Karpas-422 (cell line): ENCODE results near the gene IL12RB1. TPM values are rescaled to one million over a fixed set of nuclear protein-coding genes. Genes with fewer than 3 reads are reported as not detected.
A peak's percentile ranks its signal among the peaks of the same experiment; 100 is the strongest.

Experiments
- DNase-seq: peaks from one replicate; pipeline ENCODE4 v3.0.0-alpha.2; 2015
- H2AFZ ChIP-seq: fragments of 200-600 bp; sonication (generic); 2 replicates; pipeline ENCODE4 v1.6.1; 2014; ENCODE audit warnings: antibody characterized with exemption, low read length, mixed read lengths
- H3K27ac ChIP-seq: fragments of 200-600 bp; sonication (generic); 2 replicates; pipeline ENCODE4 v1.5.1; 2014; ENCODE audit warnings: mild to moderate bottlenecking, low read length, moderate library complexity
- H3K27me3 ChIP-seq: fragments of 200-600 bp; sonication (generic); 2 replicates; pipeline ENCODE4 v1.6.1; 2014; ENCODE audit warnings: low read length, mixed read lengths
- H3K36me3 ChIP-seq: fragments of 200-600 bp; sonication (generic); 2 replicates; pipeline ENCODE4 v1.6.1; 2014; ENCODE audit warnings: low read length, mixed read lengths; ENCODE audit not compliant: insufficient read depth
- H3K4me1 ChIP-seq: fragments of 200-600 bp; sonication (generic); 2 replicates; pipeline ENCODE4 v1.6.1; 2014; ENCODE audit warnings: mild to moderate bottlenecking, low read length, mixed read lengths
- H3K4me2 ChIP-seq: fragments of 200-600 bp; sonication (generic); 2 replicates; pipeline ENCODE4 v1.6.1; 2014; ENCODE audit warnings: low read length, low read depth, mild to moderate bottlenecking; ENCODE audit not compliant: poor library complexity, severe bottlenecking
- H3K4me3 ChIP-seq: fragments of 200-600 bp; sonication (generic); 2 replicates; pipeline ENCODE4 v1.5.1; 2014; ENCODE audit warnings: mild to moderate bottlenecking, antibody characterized with exemption, low read length, mixed read lengths
- H3K79me2 ChIP-seq: fragments of 200-600 bp; sonication (generic); 2 replicates; pipeline ENCODE4 v1.6.1; 2014; ENCODE audit warnings: mild to moderate bottlenecking, low read length, mixed read lengths
- H3K9ac ChIP-seq: fragments of 200-600 bp; sonication (generic); 2 replicates; pipeline ENCODE4 v1.6.0; 2014; ENCODE audit warnings: low read length
- H3K9me2 ChIP-seq: fragments of 200-600 bp; sonication (generic), shearing (Covaris generic); replicated peaks from 2 replicates; pipeline ENCODE4 v1.6.0; 2014; ENCODE audit warnings: mild to moderate bottlenecking, low read length, moderate library complexity; ENCODE audit not compliant: insufficient read depth
- H3K9me3 ChIP-seq: fragments of 300-700, 200-600 bp; sonication (generic); 2 replicates; pipeline ENCODE4 v1.6.1; 2014; ENCODE audit warnings: low read length, mixed read lengths
- H4K20me1 ChIP-seq: fragments of 200-600 bp; sonication (generic); 2 replicates; pipeline ENCODE4 v1.6.1; 2014; ENCODE audit warnings: mild to moderate bottlenecking, antibody characterized with exemption, low read length, low read depth; ENCODE audit not compliant: insufficient read depth
- total RNA-seq: library from RNA; depleted of rRNA; stranded (reverse); fragments of >200 nt; shearing (Covaris generic); gene quantifications from 2 replicates; pipeline ENCODE4 v1.2.3, GENCODE V29; 2014; ENCODE audit warnings: low replicate concordance

IL12RB1 gene
- total RNA-seq, 1 experiment from 2014 or later: 6.1 TPM

- Histone ChIP-seq H3K9me2 (no peaks in the 10 kb centered on the region), H3K27ac (no peak overlapping the region), H3K4me3 (no peak overlapping the region), H3K27me3 (no peaks in the 10 kb centered on the region), H3K9me3 (no peaks in the 10 kb centered on the region), H2AFZ (no peak overlapping the region), H3K4me2 (no peak overlapping the region), H3K79me2 (peaks cover 14% of the 10 kb centered on the region), H3K36me3 (peaks cover 7% of the 10 kb centered on the region), H3K9ac (no peak overlapping the region), H3K4me1 (peaks cover 14% of the 10 kb centered on the region), H4K20me1 (no peaks in the 10 kb centered on the region)
- no peak for DNase-seq
These were observed 37.1 kb upstream of the IL12RB1 start for GRCh38 chr19:18123819-18124218.

- Histone ChIP-seq H4K20me1 (no peaks in the 10 kb centered on the region), H3K9ac (no peak overlapping the region), H3K27ac (no peak overlapping the region), H3K4me1 (peaks cover 21% of the 10 kb centered on the region), H2AFZ (no peak overlapping the region), H3K4me3 (no peak overlapping the region), H3K27me3 (no peaks in the 10 kb centered on the region), H3K79me2 (peaks cover 21% of the 10 kb centered on the region), H3K36me3 (peaks cover 7% of the 10 kb centered on the region), H3K9me3 (no peaks in the 10 kb centered on the region), H3K9me2 (no peaks in the 10 kb centered on the region), H3K4me2 (no peak overlapping the region)
- DNase-seq: no peak
These were observed 36.4 kb upstream of the IL12RB1 start for GRCh38 chr19:18122860-18123795.

- no peak overlapping the region for H2AFZ ChIP-seq
- H3K9me2 ChIP-seq: no peaks in the 10 kb centered on the region
- no peak overlapping the region for H3K4me2 ChIP-seq
- H3K9me3 ChIP-seq: no peaks in the 10 kb centered on the region
- peaks cover 22% of the 10 kb centered on the region for H3K79me2 ChIP-seq
- no peak overlapping the region for H3K4me3 ChIP-seq
- H3K4me1 ChIP-seq: peaks cover 22% of the 10 kb centered on the region
- peaks cover 7% of the 10 kb centered on the region for H3K36me3 ChIP-seq
- no peaks in the 10 kb centered on the region for H3K27me3 ChIP-seq
- no peak for DNase-seq
- no peak overlapping the region for H3K27ac ChIP-seq
- no peak overlapping the region for H3K9ac ChIP-seq
- H4K20me1 ChIP-seq: no peaks in the 10 kb centered on the region
These were observed 35.7 kb upstream of the IL12RB1 start for GRCh38 chr19:18122424-18122823.

- DNase-seq: no peak
- Histone ChIP-seq H3K9ac (no peak overlapping the region), H3K4me3 (no peak overlapping the region), H4K20me1 (no peaks in the 10 kb centered on the region), H3K27me3 (no peaks in the 10 kb centered on the region), H2AFZ (no peak overlapping the region), H3K4me1 (peaks cover 30% of the 10 kb centered on the region), H3K9me2 (no peaks in the 10 kb centered on the region), H3K36me3 (peaks cover 7% of the 10 kb centered on the region), H3K9me3 (no peaks in the 10 kb centered on the region), H3K79me2 (peaks cover 22% of the 10 kb centered on the region), H3K27ac (no peak overlapping the region), H3K4me2 (no peak overlapping the region)
These were observed 34.4 kb upstream of the IL12RB1 start for GRCh38 chr19:18121166-18121565.

GRCh38 chr19:18120127-18120526 is 33.4 kb upstream of the IL12RB1 start:
- Histone ChIP-seq H3K9me3 (no peaks in the 10 kb centered on the region), H3K27ac (peak overlapping the region; percentile 41; the same call in 1 of the 2 replicates), H2AFZ (no peak overlapping the region), H3K9ac (peak overlapping the region; percentile 86), H3K4me2 (peak overlapping the region; percentile 84), H4K20me1 (no peaks in the 10 kb centered on the region), H3K79me2 (peaks cover 22% of the 10 kb centered on the region), H3K4me1 (peaks cover 30% of the 10 kb centered on the region), H3K27me3 (no peaks in the 10 kb centered on the region), H3K4me3 (peak overlapping the region; percentile 90; the same call in 1 of the 2 replicates), H3K9me2 (no peaks in the 10 kb centered on the region), H3K36me3 (peaks cover 7% of the 10 kb centered on the region)
- no peak for DNase-seq

- Histone ChIP-seq H3K27ac (peak overlapping the region; percentile 41; the same call in 1 of the 2 replicates), H3K27me3 (no peaks in the 10 kb centered on the region), H4K20me1 (no peaks in the 10 kb centered on the region), H3K9ac (peak overlapping the region; percentile 86), H3K4me1 (peaks cover 30% of the 10 kb centered on the region), H3K79me2 (peaks cover 22% of the 10 kb centered on the region), H3K4me3 (peak overlapping the region; percentile 90), H2AFZ (no peak overlapping the region), H3K9me2 (no peaks in the 10 kb centered on the region), H3K36me3 (peaks cover 7% of the 10 kb centered on the region), H3K4me2 (peak overlapping the region; percentile 84), H3K9me3 (no peaks in the 10 kb centered on the region)
- peak; percentile 69 for DNase-seq
These were observed 33.0 kb upstream of the IL12RB1 start for GRCh38 chr19:18119717-18120105.

- Histone ChIP-seq H3K4me2 (peak overlapping the region; percentile 84), H3K9ac (peak overlapping the region; percentile 86), H3K9me2 (no peaks in the 10 kb centered on the region), H3K79me2 (peaks cover 22% of the 10 kb centered on the region), H3K4me1 (peaks cover 30% of the 10 kb centered on the region), H3K9me3 (no peaks in the 10 kb centered on the region), H3K36me3 (peaks cover 6% of the 10 kb centered on the region), H3K27ac (peak overlapping the region; percentile 41), H3K4me3 (peak overlapping the region; percentile 90), H2AFZ (no peak overlapping the region), H3K27me3 (no peaks in the 10 kb centered on the region), H4K20me1 (no peaks in the 10 kb centered on the region)
- no peak for DNase-seq
These were observed 32.4 kb upstream of the IL12RB1 start for GRCh38 chr19:18119013-18119716.

- H3K4me2 ChIP-seq: peak overlapping the region; percentile 84
- peak overlapping the region; percentile 41 for H3K27ac ChIP-seq
- H3K27me3 ChIP-seq: no peaks in the 10 kb centered on the region
- no peak for DNase-seq
- H2AFZ ChIP-seq: peak overlapping the region; percentile 25; the same call in 1 of the 2 replicates
- peak overlapping the region; percentile 86 for H3K9ac ChIP-seq
- H3K9me3 ChIP-seq: no peaks in the 10 kb centered on the region
- H3K79me2 ChIP-seq: peaks cover 22% of the 10 kb centered on the region
- peaks cover 30% of the 10 kb centered on the region for H3K4me1 ChIP-seq
- peak overlapping the region; percentile 90 for H3K4me3 ChIP-seq
- H3K36me3 ChIP-seq: peaks cover 3% of the 10 kb centered on the region; the same call in 1 of the 2 replicates
- H4K20me1 ChIP-seq: no peaks in the 10 kb centered on the region
- no peaks in the 10 kb centered on the region for H3K9me2 ChIP-seq
These were observed 31.8 kb upstream of the IL12RB1 start for GRCh38 chr19:18118420-18119012.
